ENCODE measurements around the gene RSAD1.

Gene RSAD1

DNA sequence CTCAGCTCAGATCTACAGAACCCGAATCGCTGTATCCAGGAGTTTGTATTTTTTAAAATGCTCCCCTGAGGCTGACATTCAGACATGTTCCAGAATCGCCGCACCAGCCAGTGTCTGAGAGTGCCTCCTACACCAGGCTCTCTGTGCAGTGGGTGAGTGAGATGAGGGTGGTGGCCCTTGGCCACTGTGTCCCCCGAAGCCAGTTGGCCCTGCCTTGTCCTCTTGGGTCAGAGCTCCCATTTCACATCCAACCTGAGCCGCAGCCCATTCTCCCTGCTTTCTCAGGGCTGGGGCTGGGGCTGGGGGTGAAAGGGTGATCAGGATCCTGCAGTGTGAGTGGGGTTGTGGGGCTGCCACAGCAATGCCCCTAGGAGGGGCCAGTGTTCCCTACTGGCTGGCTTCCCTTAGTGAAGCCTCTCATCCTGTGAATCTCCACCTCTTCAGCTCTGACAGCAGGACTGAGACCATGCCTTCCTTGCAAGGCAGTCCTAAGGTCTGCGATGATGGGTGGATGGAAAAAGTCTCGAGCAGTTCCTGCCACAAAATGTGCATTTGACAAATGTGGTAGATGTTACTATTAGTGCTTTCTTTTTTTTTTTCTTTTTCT lies 16.7 kb downstream of the RSAD1 start:
- DNase-seq (ENCODE audit: low spot score): no peak

DNA sequence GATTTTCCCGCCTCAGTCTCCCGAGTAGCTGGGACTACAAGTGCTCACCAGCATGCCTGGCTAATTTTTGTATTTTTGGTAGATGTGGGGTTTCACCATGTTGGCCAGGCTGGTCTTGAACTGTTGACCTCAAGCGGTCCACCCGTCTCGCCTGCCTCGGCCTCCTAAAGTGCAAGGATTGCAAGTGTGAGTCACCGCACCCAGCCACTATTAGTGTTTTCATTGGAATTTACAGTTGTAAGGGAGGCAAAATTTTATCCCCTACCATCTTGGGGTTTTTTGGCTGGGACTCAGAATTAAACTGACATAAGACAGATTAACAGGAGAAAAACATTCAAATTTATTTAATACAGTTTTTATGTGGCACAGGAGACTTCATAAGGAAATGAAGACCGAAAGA lies 17.3 kb downstream of the RSAD1 start:
- no peak for DNase-seq (ENCODE audit: low spot score)

- no peak for DNase-seq (ENCODE audit: low spot score)
Observed at GRCh38 chr17:50498021-50498874, 19.6 kb downstream of the RSAD1 start.

GRCh38 chr17:50499270-50499669 lies 20.6 kb downstream of the RSAD1 start:
- DNase-seq (ENCODE audit: low spot score): no peak

- DNase-seq (ENCODE audit: low spot score): no peak
Observed at GRCh38 chr17:50499721-50500120, 21.1 kb downstream of the RSAD1 start.

DNA sequence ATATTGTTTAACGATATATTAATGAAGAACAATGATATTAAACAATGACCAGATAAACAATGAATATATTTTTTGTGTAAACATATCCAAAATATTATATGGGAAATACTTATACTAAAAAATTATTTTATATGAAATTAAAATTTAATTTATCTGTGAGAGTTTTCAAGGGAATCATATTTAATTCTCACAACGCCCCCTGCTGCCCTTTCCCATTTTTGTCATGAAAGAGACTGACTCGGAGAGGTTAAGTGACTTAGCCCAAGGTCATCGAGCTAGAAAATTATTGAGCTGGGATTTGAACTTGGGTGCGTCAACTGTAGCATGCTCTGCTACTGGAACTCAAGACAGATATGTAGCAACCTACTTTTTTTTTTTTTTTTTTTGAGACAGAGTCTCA lies 22.4 kb downstream of the RSAD1 start:
- no peak for DNase-seq (ENCODE audit: low spot score)

- DNase-seq (ENCODE audit: low spot score): no peak
Observed at GRCh38 chr17:50502301-50502990, 23.8 kb downstream of the RSAD1 start.

GRCh38 chr17:50505591-50506130 lies 27.0 kb downstream of the RSAD1 start:
- DNase-seq (ENCODE audit: low spot score): no peak

GRCh38 chr17:50506298-50506697 lies 27.6 kb downstream of the RSAD1 start:
- DNase-seq (ENCODE audit: low spot score): no peak

- peak; percentile 82 for DNase-seq (ENCODE audit: low spot score)
Observed at GRCh38 chr17:50507871-50508572, 29.4 kb downstream of the RSAD1 start, which contains the start of gene MYCBPAP. Gene MYCBPAP (plus strand): TSS chr17:50508439. CDS start chr17:50508675, 236 bp downstream.

DNA sequence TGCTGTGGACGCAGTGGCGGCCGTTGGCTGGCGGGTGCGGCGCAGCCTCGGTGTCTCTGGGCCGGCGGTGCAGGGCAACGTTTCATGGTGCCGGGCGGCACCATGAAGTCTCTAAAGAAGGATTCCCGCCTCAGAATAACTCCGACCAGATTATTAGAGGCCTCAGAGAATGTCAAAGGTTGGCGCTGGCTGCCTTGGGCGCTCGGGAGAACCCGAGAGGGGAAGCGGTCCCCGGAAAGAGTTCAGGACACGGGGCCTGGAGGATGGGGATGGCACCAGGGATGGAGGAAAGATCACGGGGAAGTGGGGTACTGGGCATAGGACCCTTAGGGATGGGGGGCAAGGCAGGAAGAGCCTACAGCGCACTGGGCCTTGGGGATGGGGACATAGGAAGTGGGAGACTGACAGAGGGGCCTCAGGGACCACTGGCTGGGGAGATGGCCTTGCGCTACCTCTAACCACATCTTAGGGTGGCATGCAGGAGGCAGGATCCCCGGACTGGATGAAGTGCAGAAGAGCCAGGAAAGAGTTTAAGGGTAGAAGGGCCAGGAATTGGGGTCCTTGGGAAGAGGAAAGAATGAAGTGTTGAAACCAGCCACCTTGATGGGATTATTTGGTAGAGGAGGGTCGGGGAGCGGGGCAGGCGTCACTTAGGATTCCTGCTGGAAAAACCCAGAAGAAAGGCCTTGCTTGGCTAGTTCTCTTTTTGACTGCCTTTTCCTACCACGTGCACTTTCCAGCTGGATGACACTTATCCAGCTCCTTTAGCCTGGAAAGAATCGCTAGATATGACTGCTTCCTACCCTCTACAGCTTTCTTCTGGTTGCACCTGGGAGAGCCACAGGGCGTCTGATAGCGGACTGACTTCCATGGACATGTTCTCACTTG lies 30.2 kb downstream of the RSAD1 start:
- DNase-seq (ENCODE audit: low spot score): no peak

DNA sequence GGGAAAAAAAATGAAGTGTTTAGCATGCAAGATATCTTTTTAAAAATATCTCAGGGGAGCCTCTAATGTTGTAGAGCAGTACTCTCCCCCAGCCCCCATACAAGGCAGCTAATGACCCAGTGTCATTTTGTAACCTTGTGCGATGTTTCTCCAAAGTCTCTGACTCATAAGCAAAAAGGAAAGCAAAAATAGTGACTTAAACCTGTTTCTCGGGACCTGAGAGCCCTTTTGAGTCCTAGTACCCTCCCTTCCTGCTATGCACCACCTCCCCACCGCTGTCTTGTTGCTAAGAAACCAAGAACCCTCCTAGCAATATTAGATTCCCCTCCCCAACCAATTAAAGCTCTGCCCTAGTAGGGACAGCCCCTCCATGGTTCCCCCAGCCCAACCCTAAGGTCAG lies 32.4 kb downstream of the RSAD1 start:
- DNase-seq (ENCODE audit: low spot score): peak; percentile 53

- no peak for DNase-seq (ENCODE audit: low spot score)
Observed at GRCh38 chr17:50513495-50513894, 34.8 kb downstream of the RSAD1 start.

GRCh38 chr17:50514388-50514787 lies 35.7 kb downstream of the RSAD1 start:
- DNase-seq (ENCODE audit: low spot score): no peak

- no peak for DNase-seq (ENCODE audit: low spot score)
Observed at GRCh38 chr17:50514936-50515702, 36.5 kb downstream of the RSAD1 start.

DNA sequence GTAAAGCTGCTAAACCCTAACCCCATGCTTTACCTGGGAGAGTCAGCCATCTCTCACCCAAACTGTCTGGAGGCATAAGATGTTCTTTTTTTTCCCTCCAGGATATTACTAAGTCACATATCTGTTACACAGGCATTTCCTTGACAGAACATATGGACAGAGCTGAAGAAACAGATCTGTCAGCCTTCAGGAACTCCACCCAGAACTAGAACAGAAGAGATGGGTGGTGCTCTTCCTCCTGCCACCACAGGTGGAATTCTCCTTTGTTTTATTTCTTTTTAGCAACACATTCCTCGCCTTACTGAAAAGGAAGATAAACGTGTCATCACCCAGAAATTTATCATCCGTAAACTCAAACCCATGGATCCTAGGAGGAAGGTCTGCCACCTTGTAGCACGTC lies 38.4 kb downstream of the RSAD1 start:
- no peak for DNase-seq (ENCODE audit: low spot score)

DNA sequence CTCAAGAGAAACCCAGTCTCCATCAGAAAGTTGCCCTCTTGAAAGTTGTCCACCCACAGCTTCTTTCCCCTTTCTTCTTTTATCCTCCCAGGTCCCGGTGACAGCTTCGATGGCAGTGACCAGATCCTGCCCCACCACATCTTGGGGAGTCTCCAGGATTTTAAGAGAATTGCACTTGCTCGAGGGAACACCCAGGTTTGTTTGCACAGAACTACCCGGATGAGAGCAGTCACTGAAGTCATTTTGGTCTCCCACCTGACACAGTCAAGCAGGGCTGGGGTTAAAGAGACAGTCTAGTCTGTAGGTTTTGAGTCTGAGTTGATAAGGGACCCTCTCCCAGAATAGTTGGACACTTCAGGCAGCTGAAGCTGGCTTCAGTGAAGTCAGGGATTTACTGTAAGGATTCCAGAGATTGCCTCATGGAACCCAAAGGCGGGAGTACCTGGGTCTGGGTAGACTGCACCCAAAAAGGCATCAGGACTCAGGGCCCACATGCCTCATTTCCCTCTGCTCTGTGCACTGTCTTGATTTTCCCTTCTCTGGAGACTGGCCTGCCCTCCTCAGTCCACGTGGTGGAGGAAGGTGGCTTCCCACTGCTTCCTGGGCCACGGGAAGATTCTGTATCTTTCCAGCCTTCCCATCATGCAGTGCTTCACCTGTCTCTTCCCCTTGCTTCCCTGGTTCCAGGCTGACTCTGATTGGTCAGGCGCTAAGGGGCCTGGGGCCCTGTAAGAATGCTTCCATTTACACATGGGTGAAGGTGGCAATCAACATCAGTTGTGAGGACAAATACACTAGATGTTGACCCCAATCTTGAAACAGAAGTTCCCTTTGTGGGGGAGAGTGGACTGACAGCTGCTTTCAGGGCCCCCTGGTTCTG lies 39.1 kb downstream of the RSAD1 start:
- DNase-seq (ENCODE audit: low spot score): no peak

DNA sequence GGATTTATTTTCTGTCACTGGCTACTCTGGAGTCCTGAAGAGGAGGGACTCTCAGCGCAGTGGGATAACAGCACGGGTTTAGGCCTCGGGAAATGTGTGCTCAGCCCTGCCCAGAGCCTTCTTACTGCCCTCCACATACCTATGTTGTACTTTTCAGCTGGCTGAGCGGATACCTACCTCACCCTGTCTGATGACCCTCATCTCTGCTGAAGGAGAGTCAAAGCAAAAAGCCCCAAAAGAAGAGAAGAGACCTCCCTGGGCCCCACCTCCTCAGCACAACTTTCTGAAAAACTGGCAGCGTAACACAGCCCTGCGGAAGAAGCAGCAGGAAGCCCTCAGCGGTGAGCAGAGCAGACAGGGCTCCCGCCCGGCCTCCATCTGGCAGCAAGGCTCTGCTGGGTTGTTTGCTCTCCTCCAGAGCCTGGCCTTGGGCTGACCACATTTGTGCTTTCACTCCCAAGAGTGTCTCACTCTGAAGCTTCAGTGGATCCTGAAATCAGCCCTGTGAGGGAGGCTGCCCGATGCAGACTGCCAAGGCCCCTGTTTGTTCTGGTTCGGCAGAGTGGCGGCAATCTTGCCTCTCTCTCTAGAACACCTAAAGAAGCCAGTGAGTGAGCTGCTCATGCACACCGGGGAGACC lies 39.8 kb downstream of the RSAD1 start:
- DNase-seq (ENCODE audit: low spot score): no peak

Data from hepatic stellate cell (primary cell).